COLO668 (cell line): ENCODE data around the gene PRDM2.
A peak's percentile ranks its signal among the peaks of the same experiment; 100 is the strongest.

Experiments
- DNase-seq: peaks from one replicate; lab custom pipeline; 2025; ENCODE audit not compliant: unreplicated experiment; lab: John Stamatoyannopoulos, UW

PRDM2 gene

DNA sequence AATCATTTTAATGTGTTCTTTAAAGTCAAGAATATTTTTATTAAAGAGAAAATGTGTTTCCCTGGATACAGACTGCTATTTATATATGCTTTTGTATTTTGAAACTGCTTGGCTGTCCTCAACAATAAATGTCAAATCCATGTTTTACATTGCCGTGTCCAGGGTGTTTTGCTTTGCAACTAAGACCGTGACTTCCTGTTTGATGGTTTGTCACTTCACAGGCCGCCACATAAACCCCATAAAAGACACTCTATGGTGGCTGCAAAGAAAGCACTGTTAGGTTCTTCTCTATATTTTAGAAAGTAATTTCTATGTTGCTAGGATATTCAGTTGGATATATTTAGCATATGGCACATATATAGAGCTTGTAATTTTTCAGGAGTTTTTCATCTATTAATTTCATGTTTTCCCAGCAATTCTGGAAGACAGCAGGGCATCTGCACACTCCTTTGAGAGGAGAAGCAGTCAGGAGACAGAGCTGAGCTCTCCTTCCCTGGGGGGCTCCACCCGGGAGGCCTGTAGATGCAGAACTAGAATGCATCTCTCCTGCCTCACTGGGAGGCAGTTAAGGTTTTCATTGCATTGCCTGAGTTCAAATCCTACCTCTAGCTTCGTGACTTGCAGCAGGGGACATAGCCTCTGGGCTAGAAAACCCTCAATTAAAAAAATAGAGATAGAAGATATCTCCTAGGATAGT is 33.1 kb downstream of the PRDM2 start:
- DNase-seq, result no peak

DNA sequence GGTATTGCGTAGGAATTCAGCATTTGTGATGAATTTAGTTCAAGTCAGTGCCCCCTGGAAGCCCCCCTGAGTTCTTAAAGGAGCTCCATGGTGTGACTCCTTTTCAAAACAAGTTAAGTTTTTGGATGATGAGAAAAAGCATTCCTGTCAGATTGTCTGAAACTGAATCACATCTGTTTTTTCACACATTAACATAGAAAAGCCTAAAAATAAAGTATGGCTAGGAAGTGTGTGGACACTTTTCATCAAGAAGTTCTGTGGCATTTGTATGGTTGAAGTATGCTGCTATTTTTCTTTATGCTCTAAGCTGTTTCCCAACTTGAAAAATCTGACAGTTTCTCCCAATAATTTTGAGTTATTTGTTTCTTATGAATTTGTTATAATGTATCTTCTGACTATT is 33.7 kb downstream of the PRDM2 start:
- no peak for DNase-seq

DNA sequence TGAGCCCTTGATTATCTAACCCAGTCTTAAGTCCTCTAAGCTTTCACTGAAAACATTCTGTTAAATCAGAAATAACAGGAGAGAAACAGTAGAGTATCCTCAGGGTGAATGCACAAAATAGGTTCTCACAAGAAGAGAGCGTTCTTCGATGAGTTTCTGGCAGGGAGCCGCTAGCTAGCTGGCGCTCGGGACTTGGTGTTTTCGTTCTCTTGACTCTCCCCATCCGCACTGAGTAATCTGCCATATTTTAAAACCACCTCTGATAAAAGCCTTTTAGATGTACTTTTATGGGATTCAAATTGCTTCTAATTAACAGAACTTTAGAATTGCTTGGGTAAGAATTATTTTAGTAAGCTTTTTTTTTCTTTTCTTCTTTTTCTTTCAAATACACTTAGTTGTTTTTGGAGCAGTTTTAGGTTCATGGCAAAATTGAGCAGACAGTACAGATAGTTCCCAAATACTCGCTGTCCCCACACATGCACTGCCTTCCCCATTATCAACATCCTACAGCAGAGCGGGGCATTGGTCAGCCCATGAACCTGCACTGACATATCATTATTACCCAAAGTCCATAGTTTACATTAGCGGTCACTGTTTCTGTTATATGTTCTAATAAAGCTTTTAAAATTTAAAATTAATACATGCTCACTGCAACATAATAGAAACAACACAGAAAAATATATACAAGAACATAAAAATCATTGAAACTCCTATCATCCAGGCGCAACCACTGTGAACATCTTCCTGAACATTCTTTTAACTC is 35.4 kb downstream of the PRDM2 start:
- DNase-seq, result no peak

DNA sequence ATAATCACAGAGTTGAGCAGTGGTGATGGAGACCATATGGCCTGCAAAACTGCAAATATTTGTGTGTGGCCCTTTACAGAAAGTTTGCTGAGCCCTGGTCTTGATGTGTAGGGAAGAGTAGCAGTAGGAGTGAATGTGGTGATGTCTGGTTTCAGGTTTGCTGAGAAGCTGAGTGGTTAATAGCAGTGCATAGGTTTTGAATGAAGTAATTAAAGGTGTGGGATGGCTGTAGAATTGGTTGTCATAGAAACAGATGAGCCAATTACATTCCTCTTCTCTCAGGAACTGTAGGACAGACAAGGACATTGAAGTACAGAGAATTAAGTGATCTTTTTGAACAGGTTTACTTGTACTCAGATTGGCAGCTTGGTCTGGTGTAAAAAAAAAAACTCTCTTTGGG is 37.4 kb downstream of the PRDM2 start:
- no peak for DNase-seq

DNA sequence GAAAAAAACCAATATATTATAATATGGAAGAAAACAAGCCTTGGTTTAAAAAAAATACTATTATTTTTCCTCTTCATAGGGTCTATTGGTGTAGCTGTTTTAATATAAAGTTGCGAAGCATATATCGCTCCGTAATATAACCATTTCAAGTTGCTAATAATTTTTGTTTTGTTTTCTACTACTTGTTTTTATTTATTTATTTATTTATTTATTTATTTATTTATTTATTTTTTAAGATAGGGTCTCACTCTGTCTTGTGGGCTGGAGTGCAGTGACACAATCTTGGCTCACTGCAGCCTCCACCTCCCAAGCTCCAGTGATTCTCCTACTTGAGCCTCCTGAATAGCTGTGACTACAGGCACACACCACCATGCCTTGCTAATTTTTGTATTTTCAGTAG is 46.4 kb downstream of the PRDM2 start:
- no peak for DNase-seq

DNA sequence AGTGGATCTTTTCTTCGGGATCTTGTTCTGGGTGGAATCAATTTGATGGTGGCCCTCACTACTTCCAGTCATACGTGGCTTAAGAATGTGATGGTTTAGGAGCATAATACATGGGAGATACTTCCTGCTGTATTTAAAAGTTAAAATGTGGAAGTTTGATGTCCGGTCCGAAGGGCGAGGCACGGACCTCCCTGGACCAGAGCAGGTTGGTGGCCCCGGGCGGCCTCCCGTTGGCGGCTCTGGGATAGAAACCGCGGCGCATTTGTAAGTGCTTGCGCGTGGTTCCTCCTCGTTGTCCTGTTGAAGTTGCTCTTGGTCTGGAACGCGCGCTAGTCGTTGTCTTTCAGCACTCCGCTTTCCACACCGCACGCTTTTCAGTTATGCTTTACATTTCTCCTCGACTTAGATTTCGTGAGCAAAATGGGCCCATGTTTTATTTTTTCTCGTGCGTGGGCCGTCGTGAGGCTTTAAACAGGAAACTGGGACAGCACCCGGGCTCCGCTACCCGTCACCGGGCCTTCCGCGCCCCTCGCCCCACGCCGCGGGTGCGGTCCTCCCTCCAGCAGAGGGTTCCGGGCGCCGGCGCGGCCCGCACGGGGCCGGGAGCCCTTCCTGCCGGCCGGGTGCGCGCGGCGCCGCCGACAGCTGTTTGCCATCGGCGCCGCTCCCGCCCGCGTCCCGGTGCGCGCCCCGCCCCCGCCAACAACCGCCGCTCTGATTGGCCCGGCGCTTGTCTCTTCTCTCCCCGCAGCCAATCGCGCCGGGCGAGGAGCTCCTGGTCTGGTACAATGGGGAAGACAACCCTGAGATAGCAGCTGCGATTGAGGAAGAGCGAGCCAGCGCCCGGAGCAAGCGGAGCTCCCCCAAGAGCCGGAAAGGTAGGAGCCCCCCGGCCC is 48.9 kb downstream of the PRDM2 start:
- peak; percentile 100 for DNase-seq

DNA sequence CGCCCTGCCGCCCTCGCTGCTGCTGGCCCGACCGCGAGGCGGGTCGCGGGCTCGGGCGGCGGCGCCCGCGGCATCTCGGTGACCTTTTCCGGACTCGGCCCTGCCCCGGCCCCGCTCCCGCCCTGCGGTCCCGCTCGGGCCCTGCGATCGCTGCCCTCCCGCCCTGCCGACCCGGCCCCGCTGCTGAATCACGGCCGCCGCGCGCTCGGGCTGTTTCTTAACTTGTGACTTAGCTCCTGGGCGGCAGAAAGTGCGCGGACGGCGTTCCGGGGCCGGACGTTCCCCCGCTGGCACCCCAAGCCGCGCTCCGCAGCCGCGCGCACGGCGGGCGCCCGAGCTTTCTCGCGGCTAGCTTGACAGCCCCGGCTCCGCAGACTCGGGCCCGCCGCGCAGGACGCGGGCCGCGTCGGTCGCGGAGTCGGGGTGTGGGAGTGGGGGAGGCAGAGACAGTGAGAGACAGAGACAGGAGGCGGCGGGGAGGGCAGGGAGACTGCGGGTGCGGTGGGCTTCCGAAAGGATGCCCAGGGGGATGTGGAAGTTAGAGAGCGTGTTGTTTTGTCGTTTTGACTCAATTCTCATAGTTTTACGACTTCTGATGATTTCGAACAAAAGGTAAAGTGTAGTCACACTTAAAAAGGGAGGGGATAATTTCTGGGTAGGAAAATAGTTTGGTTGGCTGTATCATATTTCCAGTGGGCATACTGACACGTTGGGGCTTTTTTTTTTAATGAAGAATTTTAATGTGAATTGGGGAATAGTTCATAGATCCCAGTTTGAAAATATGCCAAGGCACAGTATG is 49.8 kb downstream of the PRDM2 start:
- peak; percentile 85 for DNase-seq

DNA sequence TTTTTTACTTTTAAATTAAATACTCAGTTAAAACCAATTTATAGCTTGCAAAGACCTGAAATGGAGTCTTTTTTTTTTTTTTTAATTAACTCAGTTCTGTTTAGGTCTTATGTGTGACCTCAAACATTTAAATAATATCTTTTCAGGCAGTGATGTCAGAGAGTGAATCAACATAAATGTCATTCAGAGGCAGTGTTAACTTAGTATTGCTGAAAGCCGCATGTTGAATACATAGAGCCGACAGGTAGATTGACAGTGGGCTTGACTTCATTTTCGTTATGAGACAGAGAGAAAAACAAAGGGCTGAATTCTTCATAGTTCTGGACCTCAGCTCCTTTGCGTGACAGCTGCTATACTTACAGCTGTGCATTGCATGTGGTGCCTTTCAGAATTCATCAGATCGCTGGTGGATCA is 51.5 kb downstream of the PRDM2 start:
- DNase-seq, result no peak

DNA sequence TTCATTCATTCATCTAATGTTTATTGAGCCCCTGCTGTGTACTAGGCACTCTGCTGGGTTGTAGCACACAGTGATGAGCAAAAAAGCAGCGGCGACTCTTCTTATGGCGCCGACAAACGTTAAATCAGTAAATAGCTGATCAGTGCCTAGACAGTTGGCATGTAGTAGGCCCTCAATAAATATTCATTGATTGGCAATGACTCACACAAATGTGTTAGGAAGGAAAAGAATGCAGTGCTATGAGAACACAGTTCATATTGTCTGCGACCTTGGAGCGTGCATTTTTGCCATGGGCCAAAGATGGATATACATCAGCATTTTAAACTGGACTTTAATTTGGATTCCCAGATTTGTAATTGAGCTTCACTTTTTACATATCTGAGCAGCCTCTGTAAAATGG is 52.0 kb downstream of the PRDM2 start:
- no peak for DNase-seq

DNA sequence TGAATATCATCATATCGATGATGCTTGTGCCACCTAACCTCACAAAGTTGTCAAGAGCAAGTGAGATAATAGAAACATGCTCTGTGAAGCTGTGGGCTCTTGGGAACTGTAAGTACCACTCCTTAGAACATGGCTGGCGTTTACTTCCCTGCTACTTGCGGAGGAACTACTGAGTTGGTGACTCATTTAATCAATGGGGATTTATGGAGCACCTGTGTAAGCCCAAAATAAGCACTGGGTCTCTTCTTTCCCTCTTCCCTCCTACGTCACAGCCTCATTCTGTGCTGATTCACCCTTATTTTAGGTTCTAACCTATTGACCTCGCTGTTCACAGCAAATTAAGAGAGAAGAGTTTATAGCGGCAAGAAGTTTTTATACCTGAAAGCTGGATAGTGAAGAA is 52.9 kb downstream of the PRDM2 start:
- DNase-seq, result no peak

DNA sequence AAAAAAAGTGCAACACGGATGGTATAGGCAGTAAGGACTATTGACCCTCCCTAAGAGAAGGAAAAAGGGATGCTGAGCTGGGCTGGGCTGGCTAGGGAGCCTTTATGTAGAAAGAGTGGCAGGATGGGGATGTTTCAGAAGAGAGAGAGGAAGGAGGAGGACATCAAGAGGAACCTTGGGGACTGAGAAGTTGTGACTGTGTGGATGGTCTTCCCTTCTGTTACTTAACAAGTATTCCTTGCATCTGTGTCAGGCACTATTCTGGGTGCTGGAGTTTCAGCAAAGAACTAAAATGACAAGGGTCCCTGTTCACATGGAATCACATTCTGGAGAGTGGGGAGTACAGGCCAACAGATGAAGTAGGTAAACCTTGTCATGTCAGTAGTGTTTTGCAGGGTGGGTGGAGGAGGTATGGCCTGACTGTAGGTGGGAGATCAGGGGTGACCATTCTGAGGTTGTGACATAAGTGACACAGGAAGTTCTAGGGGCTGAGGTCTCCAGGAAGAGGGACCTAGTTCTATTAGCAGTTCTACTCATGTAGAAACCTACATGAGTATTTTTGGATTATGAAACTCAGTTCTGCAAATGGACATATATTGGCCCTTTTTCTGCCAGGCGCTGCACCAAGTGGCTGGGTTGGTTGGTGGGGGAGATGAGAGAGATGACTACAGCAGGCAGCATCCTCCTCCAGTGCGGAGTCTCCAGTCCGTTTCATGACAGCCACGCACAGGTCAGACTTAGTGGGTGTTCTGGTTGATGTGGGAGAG is 53.8 kb downstream of the PRDM2 start:
- no peak for DNase-seq

DNA sequence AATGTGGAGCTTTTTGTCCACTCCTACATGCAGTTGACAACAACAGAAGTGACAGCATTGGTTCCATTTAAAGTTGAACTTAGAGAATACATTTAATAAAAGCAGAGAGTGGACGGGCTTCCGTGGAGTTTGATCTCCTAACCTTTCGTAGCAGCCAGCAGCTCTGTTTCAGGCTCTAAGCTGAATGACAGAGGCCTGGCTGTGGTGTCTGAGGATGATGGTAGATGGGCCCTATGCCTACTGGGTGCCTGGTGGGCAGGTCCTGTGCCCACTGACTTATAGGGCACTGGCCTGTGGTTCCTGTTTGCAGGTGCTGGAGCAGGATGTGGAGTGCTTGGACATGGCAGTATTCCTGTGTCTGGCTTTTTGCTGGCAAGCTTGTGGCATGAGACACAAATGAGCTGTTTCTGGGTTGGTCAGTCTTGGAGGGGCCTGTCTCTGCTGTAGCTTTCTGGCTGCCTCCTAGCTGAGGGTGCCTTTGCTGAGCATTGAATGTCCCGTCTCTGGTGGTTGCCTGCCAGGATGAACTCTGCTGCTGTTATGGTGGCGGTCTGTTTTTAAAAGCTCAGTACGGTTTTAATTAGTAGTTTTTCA is 54.6 kb downstream of the PRDM2 start:
- DNase-seq, result no peak

DNA sequence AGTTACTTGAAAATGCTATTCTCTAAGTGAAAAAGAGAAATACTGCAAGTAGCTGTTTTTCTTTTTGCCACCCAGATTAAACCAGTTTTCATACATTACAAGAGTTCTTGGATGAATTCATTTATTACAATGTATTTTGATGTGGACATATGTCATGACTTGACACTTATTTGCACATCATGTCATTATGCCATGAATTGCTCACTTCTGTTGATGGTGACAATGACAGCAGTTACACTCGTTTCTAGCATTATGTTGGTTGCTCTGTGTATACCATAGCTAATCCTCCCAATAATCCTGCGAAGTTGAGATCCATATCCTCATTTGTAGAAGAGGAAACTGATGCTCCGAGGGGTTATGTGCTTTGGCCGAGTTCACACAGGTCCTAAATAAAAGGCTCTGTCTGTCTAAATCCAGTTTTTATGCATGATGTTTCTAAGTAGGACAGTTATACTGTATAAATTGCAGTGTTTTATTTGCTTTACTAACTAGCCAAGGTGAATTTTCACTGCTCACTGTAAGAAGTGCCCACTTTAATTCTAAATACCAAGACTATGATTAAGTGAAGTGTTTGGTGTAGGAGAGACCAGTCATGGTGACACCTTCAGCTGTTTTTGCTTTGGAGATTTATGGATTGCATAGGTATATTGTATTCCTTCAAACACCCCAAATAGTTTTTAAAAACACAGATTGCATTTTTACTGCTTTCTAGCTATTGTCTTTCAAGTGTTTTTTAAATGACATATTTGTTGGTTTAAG is 56.7 kb downstream of the PRDM2 start:
- DNase-seq, result no peak

DNA sequence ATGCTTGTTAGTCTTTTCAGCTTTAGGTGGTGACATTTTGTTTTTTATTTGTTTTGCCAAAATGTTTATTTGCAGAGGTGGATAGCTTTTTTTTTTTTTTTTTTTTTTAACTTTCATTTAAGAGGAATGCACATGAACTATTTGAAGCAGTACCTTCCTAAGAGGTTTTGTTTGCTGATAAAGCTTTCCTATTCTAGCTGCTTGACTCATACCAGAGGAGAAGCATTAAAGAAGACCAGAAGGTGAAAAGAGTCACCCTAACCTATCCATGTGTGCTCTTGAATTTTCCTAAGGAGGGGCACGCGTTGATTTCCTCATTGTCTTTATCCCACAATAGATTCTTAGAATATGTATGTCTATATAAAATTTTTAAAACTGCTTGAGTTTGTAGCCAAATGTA is 57.7 kb downstream of the PRDM2 start:
- no peak for DNase-seq

DNA sequence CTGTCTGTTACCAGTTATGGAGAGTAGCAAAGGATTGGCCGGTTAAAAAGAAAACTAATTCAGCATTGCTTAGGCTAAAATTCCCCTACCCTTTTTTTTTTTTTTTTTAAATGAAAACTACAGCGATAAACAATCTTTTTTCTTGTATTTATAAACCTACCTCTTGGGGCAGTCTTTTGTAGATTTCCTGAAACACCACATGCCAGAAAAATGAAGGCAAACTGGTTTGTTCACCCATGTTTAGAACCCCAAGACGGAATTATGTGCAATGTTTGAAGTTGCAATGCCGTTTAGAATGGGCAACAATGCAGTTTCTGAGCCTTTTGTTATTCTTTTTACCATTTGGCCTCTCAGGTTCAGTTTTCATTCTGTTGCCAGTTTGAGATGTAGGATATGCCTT is 59.1 kb downstream of the PRDM2 start:
- no peak for DNase-seq

DNA sequence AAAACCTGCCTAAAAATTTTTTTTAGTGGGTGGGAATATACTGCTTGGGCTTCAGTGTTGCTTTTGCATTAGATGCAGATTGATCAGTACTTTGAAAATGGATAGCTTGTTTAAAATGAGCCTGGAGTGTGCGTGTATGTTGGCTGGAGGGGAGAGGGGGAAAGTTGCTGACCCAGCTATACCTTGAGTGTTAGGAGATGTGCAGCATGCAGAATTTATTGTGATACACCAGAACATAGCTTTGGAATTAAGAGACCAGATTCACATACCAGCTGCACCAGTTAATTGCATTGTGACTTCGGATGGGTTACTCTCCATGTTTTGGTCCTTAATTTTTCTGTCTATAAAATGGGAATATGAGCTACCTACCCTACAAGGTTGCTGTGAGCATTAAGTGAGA is 60.4 kb downstream of the PRDM2 start:
- DNase-seq, result no peak

DNA sequence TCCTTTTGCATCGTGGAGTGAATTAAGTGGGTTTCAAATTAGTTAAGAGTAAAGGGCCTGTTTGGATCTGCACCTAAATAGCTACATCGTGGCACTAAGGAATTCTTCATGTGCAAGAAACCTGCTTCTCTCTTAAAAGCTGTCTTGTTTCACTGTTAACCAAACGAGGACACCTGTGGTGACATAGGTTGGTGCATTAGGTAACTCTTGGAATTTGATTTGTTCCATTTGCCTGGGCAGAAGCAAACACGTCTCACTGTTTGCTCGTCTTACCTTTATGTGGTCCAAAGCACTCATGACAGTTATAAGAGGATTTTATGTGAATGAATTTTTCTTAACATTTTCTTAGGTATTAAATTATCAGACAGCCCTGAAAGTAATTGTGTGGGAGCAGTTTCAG is 60.9 kb downstream of the PRDM2 start:
- DNase-seq, result no peak

DNA sequence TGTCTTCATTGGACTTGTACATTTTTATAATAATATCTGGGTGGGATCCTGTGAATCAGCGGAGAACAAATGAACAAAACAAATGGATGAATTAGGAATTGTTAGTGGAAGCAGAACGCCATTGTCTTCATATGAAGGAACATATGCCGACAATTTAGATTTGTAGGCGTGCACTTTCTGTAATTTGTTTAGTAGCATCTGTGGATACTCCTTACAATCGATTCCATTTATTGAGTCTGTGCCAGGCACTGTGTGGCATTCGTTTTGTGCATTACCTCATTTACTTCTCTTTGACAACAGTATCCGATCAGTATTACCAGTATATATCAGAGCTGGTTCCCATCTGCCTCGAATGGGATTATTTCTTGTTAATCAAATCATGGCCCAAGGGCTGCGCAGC is 61.9 kb downstream of the PRDM2 start:
- no peak for DNase-seq

DNA sequence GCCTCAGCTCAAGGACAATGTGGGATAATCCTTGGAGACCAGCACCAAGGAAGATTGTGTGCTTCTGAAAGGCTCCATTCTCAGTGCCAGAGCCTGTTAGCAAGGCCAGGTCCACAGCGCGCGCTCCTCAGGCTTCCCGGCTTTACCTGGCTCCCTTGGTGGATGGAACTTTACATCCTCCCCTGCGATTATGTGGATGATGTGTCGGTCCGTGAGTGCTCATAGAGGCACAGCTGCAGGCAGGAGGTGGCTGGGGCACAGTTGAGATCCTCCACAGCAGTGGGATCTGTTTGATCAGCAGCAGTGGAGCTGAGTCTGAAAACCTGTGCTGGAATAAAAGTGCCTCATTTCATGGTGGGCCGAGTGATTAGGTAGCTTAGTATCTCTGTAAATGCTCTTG is 62.7 kb downstream of the PRDM2 start:
- DNase-seq, result no peak
